ENCODE measurements around the gene BBS2. TPM values are rescaled to one million over a fixed set of nuclear protein-coding genes. Genes with fewer than 3 reads are reported as not detected.

The BBS2 gene
- total and polyA plus RNA-seq, 9 of the 15 experiments (the other 6 are each of a cell fraction or from before 2014, with no cell fraction given), result 4.2 to 22.7 (median 10.2) TPM

DNA sequence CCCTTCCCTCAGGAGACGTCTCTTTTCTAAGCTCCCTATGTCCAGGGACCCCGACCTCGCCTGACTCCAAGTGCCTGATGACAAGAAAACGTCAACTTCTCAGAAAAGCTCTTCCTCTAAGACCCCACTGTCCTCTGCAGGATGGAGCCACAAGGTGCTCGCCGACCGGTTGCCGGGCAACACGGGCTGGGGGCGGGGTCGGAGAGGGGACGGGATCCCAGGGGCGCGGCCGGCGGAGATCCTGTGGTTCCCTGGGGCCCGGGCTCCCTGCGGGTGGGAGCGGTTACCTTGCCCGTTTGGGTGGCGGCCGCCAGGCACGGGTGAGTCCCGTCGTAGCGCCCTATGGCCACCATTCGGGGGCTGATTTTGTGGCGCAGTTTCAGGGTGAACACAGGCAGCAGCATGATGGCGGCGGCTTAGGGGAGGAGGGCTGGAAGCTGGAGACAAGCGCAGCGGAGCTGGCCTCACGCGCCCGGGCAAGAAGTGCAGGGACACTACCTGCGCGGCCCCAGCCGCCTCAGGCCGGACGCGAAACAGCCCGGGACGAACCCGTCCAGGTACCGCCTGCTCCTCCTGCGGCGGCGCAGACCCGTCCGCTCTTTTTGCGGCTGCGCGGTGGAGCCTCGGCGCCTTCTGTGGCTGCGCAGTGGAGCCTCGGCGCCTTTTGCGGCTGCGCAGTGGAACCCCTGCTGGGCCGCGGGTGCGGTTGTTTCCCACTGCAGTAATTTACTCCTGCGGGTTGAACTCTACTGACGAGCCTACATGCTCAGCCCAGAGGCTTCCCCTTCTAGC is at the start of gene BBS2 (continued):
- TF ChIP-seq NFIX (CRISPR knock-in tag; IDR thresholded peaks at IDR 0.05; ENCODE audit: low read depth) (no peak), ZFP30 (CRISPR knock-in tag; IDR thresholded peaks at IDR 0.05; ENCODE audit: borderline replicate concordance) (no peak), SMARCA5 (IDR thresholded peaks at IDR 0.05) (no peak), ZFP91 (CRISPR knock-in tag; IDR thresholded peaks at IDR 0.05) (no peak), ZBTB26 (CRISPR knock-in tag; IDR thresholded peaks at IDR 0.05) (no peak), L3MBTL2 (IDR thresholded peaks at IDR 0.05) (peak; percentile 43; the same call in 1 of the 2 replicates), SUPT5H (IDR thresholded peaks at IDR 0.05) (peak; percentile 73), EP400 (IDR thresholded peaks at IDR 0.05) (0 out of 2 replicates have a peak, but pooled peaks have one; percentile 25), ATF7 (IDR thresholded peaks at IDR 0.05) (peak; percentile 61; the same call in 1 of the 2 replicates), U2AF2 (optimal IDR thresholded peaks at IDR 0.05; ENCODE audit: low read depth, low read length) (no peak), AFF4 (CRISPR knock-in tag; IDR thresholded peaks at IDR 0.05) (0 out of 2 replicates have a peak, but pooled peaks have one; percentile 31)
- TF ChIP-seq, protein P1, sequence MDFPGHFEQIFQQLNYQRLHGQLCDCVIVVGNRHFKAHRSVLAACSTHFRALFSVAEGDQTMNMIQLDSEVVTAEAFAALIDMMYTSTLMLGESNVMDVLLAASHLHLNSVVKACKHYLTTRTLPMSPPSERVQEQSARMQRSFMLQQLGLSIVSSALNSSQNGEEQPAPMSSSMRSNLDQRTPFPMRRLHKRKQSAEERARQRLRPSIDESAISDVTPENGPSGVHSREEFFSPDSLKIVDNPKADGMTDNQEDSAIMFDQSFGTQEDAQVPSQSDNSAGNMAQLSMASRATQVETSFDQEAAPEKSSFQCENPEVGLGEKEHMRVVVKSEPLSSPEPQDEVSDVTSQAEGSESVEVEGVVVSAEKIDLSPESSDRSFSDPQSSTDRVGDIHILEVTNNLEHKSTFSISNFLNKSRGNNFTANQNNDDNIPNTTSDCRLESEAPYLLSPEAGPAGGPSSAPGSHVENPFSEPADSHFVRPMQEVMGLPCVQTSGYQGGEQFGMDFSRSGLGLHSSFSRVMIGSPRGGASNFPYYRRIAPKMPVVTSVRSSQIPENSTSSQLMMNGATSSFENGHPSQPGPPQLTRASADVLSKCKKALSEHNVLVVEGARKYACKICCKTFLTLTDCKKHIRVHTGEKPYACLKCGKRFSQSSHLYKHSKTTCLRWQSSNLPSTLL (IDR thresholded peaks at IDR 0.05), result no peak
- TF ChIP-seq, protein P2, sequence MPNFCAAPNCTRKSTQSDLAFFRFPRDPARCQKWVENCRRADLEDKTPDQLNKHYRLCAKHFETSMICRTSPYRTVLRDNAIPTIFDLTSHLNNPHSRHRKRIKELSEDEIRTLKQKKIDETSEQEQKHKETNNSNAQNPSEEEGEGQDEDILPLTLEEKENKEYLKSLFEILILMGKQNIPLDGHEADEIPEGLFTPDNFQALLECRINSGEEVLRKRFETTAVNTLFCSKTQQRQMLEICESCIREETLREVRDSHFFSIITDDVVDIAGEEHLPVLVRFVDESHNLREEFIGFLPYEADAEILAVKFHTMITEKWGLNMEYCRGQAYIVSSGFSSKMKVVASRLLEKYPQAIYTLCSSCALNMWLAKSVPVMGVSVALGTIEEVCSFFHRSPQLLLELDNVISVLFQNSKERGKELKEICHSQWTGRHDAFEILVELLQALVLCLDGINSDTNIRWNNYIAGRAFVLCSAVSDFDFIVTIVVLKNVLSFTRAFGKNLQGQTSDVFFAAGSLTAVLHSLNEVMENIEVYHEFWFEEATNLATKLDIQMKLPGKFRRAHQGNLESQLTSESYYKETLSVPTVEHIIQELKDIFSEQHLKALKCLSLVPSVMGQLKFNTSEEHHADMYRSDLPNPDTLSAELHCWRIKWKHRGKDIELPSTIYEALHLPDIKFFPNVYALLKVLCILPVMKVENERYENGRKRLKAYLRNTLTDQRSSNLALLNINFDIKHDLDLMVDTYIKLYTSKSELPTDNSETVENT (CRISPR knock-in tag; IDR thresholded peaks at IDR 0.05), result peak; percentile 67; the same call in 1 of the 2 replicates
- TF ChIP-seq, protein P3, sequence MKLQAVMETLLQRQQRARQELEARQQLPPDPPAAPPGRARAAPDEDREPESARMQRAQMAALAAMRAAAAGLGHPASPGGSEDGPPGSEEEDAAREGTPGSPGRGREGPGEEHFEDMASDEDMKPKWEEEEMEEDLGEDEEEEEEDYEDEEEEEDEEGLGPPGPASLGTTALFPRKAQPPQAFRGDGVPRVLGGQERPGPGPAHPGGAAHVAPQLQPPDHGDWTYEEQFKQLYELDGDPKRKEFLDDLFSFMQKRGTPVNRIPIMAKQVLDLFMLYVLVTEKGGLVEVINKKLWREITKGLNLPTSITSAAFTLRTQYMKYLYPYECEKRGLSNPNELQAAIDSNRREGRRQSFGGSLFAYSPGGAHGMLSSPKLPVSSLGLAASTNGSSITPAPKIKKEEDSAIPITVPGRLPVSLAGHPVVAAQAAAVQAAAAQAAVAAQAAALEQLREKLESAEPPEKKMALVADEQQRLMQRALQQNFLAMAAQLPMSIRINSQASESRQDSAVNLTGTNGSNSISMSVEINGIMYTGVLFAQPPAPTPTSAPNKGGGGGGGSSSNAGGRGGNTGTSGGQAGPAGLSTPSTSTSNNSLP (IDR thresholded peaks at IDR 0.05; ENCODE audit: borderline replicate concordance, low read depth, low read length), result no peak

Data from K562 (cell line).